Esophagus squamous epithelium (tissue), 5 donors: ENCODE results near the gene PEX1. TPM values are rescaled to one million over a fixed set of nuclear protein-coding genes. Genes with fewer than 3 reads are reported as not detected.

Source experiments
- DNase-seq: peaks from one replicate; lab custom pipeline; 2025; lab: John Stamatoyannopoulos, UW
- H3K27ac ChIP-seq, 4 donors: fragments of 200-600 bp; sonication (generic); one replicate each; pipeline ENCODE4 v1.5.1; 2016 to 2019; ENCODE audit warnings: mild to moderate bottlenecking in 1 of 4
- H3K27me3 ChIP-seq, 4 donors: fragments of 200-600 bp; sonication (generic); 1 replicate in 3 of 4; 2 replicates in 1 of 4; pipeline versions ENCODE4 v1.5.1 to v1.6.0; 2017 to 2021; ENCODE audit warnings: antibody characterized with exemption in 1 of 4
- H3K36me3 ChIP-seq, 3 donors: fragments of 200-600 bp; sonication (generic); one replicate each; pipeline ENCODE4 v1.5.1; 2016 to 2019
- H3K4me1 ChIP-seq, 3 donors: fragments of 200-600 bp; sonication (generic); one replicate each; pipeline ENCODE4 v1.5.1; 2017 to 2019
- H3K4me3 ChIP-seq, 4 donors: fragments of 200-600 bp; sonication (generic); 1 replicate in 3 of 4; 2 replicates in 1 of 4; pipeline ENCODE4 v1.5.1; 2016 to 2019; ENCODE audit warnings: mild to moderate bottlenecking in 2 of 4, moderate library complexity in 1 of 4
- H3K9me3 ChIP-seq, 3 donors: fragments of 200-600 bp; sonication (generic); one replicate each; pipeline ENCODE4 v1.5.1; 2016 to 2019
- CTCF ChIP-seq, 6 experiments: fragments of 450-650 bp in 4 of 6; fragments of 200-600 bp in 2 of 6; sonication (generic) in 2 of 6; IDR thresholded peaks; one replicate each; pipeline ENCODE4 v1.5.1; 2016 to 2019; ENCODE audit warnings: antibody characterized with exemption in 6 of 6, mild to moderate bottlenecking in 4 of 6, moderate library complexity in 4 of 6
- POLR2A ChIP-seq, 4 donors: fragments of 450-650 bp; IDR thresholded peaks; one replicate each; pipeline ENCODE4 v1.6.1; 2017; ENCODE audit warnings: antibody characterized with exemption in 4 of 4, mild to moderate bottlenecking in 4 of 4, moderate library complexity in 3 of 4
- WGBS, 2 donors: methylation state at CpG; one replicate each; pipeline ENCODE4 v1.1.5; 2018; 5-methylcytosine and 5-hydroxymethylcytosine counted together
- intact Hi-C: fragments of 100-400 bp; cut with DNase I; formaldehyde crosslinking; loops from one replicate; pipeline ENCODE4 v1.15.0; 2022
- total RNA-seq, 4 donors: library from RNA; depleted of rRNA; stranded (reverse); fragments of >200 nt; gene quantifications; one replicate each; pipeline ENCODE4 v1.1.0, GENCODE V29; 2016
- donor health status: DM: yes; HTN: yes; CAD: no.

Gene PEX1
- total RNA-seq = 10 to 100 TPM in 3 of 4 donors, 1 to 10 TPM in 1; 9.3 to 25.0 (median 13.2) TPM

GRCh38 chr7:92528188-92528957 lies at the start of gene PEX1, which contains the start of gene RBM48:
Gene PEX1, minus strand, starts transcription at chr7:92528520. Its CDS starts 85 bp downstream, at chr7:92528435.
Gene RBM48, plus strand, starts transcription at chr7:92528795. Its CDS starts 19 bp downstream, at chr7:92528814.
- H3K36me3 ChIP-seq = peaks cover 0 to 39% (median 17%) of the 10 kb centered on the region in 3 donors
- peak within 1 kb of the TSS; percentile 81 to 93 (median 89) for H3K4me3 ChIP-seq
- H3K27me3 ChIP-seq = no peaks in the 10 kb centered on the region
- intact Hi-C loops = no loop called here
- peak within 1 kb of the TSS; percentile 89 to 96 (median 94) for H3K27ac ChIP-seq
- 0% methylated on average over 15 to 17 of the region's 79 CpGs for WGBS, 2 donors
- peak in 3 of 4 donors; percentile 19 to 44 (median 35) for TF ChIP-seq POLR2A (IDR thresholded peaks at IDR 0.05)
- TF ChIP-seq CTCF (IDR thresholded peaks at IDR 0.05) = peak in 5 of 6 experiments; percentile 9 to 75 (median 26)
- DNase-seq = peak; percentile 82
- H3K4me1 ChIP-seq = peaks cover 13 to 46% (median 15%) of the 10 kb centered on the region in 3 donors
- no peaks in the 10 kb centered on the region for H3K9me3 ChIP-seq

GRCh38 chr7:92576296-92576695 lies 48.0 kb upstream of the PEX1 start:
- Histone ChIP-seq H3K4me1 (no peaks in the 10 kb centered on the region), H3K4me3 (no peak overlapping the region), H3K27ac (no peak overlapping the region), H3K36me3 (peaks cover 9 to 100% (median 34%) of the 10 kb centered on the region in 3 donors), H3K27me3 (no peaks in the 10 kb centered on the region), H3K9me3 (no peaks in the 10 kb centered on the region)
- WGBS, 2 donors = 82 to 94% methylated on average over 3 of the region's 3 CpGs
- TF ChIP-seq CTCF (IDR thresholded peaks at IDR 0.05) = no peak
- no peak for DNase-seq
- intact Hi-C loops = no loop called here

- Histone ChIP-seq H3K4me1 (no peaks in the 10 kb centered on the region), H3K4me3 (no peak overlapping the region), H3K27ac (no peak overlapping the region), H3K27me3 (no peaks in the 10 kb centered on the region), H3K9me3 (no peaks in the 10 kb centered on the region), H3K36me3 (peaks cover 7 to 100% (median 11%) of the 10 kb centered on the region in 3 donors)
- 83 to 87% methylated on average over 4 of the region's 4 CpGs for WGBS, 2 donors
- TF ChIP-seq POLR2A (IDR thresholded peaks at IDR 0.05) (no peak), CTCF (IDR thresholded peaks at IDR 0.05) (no peak)
- intact Hi-C loops = no loop called here
- no peak for DNase-seq
Observed at GRCh38 chr7:92569137-92569536, 40.8 kb upstream of the PEX1 start.

GRCh38 chr7:92567460-92567859 lies 39.1 kb upstream of the PEX1 start:
- TF ChIP-seq POLR2A (IDR thresholded peaks at IDR 0.05) (no peak), CTCF (IDR thresholded peaks at IDR 0.05) (no peak)
- intact Hi-C loops = no loop called here
- 90 to 92% methylated on average over 6 of the region's 6 CpGs for WGBS, 2 donors
- no peak overlapping the region for H3K27ac ChIP-seq
- DNase-seq = no peak
- H3K9me3 ChIP-seq = no peaks in the 10 kb centered on the region
- H3K4me1 ChIP-seq = no peaks in the 10 kb centered on the region
- no peaks in the 10 kb centered on the region for H3K27me3 ChIP-seq
- H3K4me3 ChIP-seq = no peak overlapping the region
- peaks cover 5 to 100% (median 11%) of the 10 kb centered on the region in 3 donors for H3K36me3 ChIP-seq

- Histone ChIP-seq H3K4me1 (no peaks in the 10 kb centered on the region), H3K27me3 (no peaks in the 10 kb centered on the region), H3K4me3 (no peak overlapping the region), H3K36me3 (peaks cover 0 to 89% (median 5%) of the 10 kb centered on the region in 3 donors), H3K9me3 (no peaks in the 10 kb centered on the region), H3K27ac (no peak overlapping the region)
- WGBS, 2 donors = 81 to 86% methylated on average over 2 of the region's 2 CpGs
- TF ChIP-seq POLR2A (IDR thresholded peaks at IDR 0.05) (no peak), CTCF (IDR thresholded peaks at IDR 0.05) (no peak)
- no peak for DNase-seq
- intact Hi-C loops = no loop called here
Observed at GRCh38 chr7:92563345-92563744, 35.0 kb upstream of the PEX1 start.
